IMR-90 (cell line): ENCODE results near the gene NAGS. TPM values are rescaled to one million over a fixed set of nuclear protein-coding genes. Genes with fewer than 3 reads are reported as not detected.

Source experiments
- ATAC-seq: fragments of 200-7000 bp; cut with Tn5 transposase; 2 replicates; pipeline ENCODE4 v1.9.1; 2020; ENCODE audit warnings: low read depth, mild to moderate bottlenecking, moderate library complexity
- BruUV-seq: library from RNA; stranded (reverse); fragments of 400-500 nt; replicated peaks from 2 replicates; lab custom pipeline; 2021; lab: Mats Ljungman, UMichigan
- CTCF ChIA-PET: fragments of 300-600 bp; formaldehyde crosslinking; extraction: SDS; loops from one replicate; lab custom pipeline; 2021; ENCODE audit warnings: antibody characterized with exemption; lab: Yijun Ruan, JAX
- POLR2A ChIA-PET: fragments of 300-600 bp; sonication (Branson Sonifier 250); formaldehyde crosslinking; loops from one replicate; lab custom pipeline; 2022; ENCODE audit warnings: antibody characterized with exemption; ENCODE audit not compliant: unreplicated experiment; lab: Charles Lee
- DNase-seq: peaks from one replicate; pipeline ENCODE4 v3.0.0; 2013
- H2AFZ ChIP-seq: replicated peaks from 2 replicates; pipeline ENCODE3; 2013; ENCODE audit warnings: low read length, mild to moderate bottlenecking; ENCODE audit not compliant: poor library complexity
- H2AK5ac ChIP-seq: 2 replicates; pipeline ENCODE4 v1.6.1; 2013; ENCODE audit warnings: low read depth, low read length, inconsistent platforms
- H2AK9ac ChIP-seq: replicated peaks from 2 replicates; pipeline ENCODE3; 2013; ENCODE audit warnings: mild to moderate bottlenecking, low read depth, low read length, moderate library complexity; ENCODE audit not compliant: poor library complexity
- H2BK120ac ChIP-seq: 2 replicates; pipeline ENCODE4 v1.6.1; 2013; ENCODE audit warnings: low read depth, low read length, inconsistent platforms
- H2BK15ac ChIP-seq: 3 replicates; pipeline ENCODE4 v1.6.1; 2013; ENCODE audit warnings: low read depth, low read length, inconsistent platforms
- H2BK20ac ChIP-seq: 2 replicates; pipeline ENCODE4 v1.6.1; 2013; ENCODE audit warnings: low read depth, mild to moderate bottlenecking, inconsistent platforms, low read length, moderate library complexity
- H2BK5ac ChIP-seq: 2 replicates; pipeline ENCODE4 v1.6.1; 2013; ENCODE audit warnings: mild to moderate bottlenecking, low read depth, low read length, inconsistent platforms; ENCODE audit not compliant: poor library complexity, severe bottlenecking
- H3K14ac ChIP-seq: replicated peaks from 2 replicates; pipeline ENCODE4 v1.6.1; 2013; ENCODE audit warnings: low read depth, low read length, inconsistent platforms
- H3K18ac ChIP-seq: 2 replicates; pipeline ENCODE4 v1.6.1; 2013; ENCODE audit warnings: low read depth, low read length, control low read depth
- H3K23ac ChIP-seq: 2 replicates; pipeline ENCODE4 v1.6.1; 2013; ENCODE audit warnings: low read depth, low read length, inconsistent platforms
- H3K27ac ChIP-seq: 2 replicates; pipeline ENCODE4 v1.5.1; 2013; ENCODE audit warnings: mild to moderate bottlenecking, control low read depth, low read length; ENCODE audit not compliant: insufficient read depth
- H3K27me3 ChIP-seq: 2 replicates; pipeline ENCODE4 v1.6.1; 2013; ENCODE audit warnings: low read length; ENCODE audit not compliant: control insufficient read depth, insufficient read depth
- H3K36me3 ChIP-seq: 2 replicates; pipeline ENCODE4 v1.6.1; 2013; ENCODE audit warnings: low read length, mixed read lengths; ENCODE audit not compliant: control insufficient read depth, insufficient read depth
- H3K4ac ChIP-seq: 2 replicates; pipeline ENCODE4 v1.6.1; 2013; ENCODE audit warnings: low read depth, low read length, inconsistent platforms
- H3K4me1 ChIP-seq: 2 replicates; pipeline ENCODE4 v1.6.1; 2013; ENCODE audit warnings: low read length, mixed read lengths; ENCODE audit not compliant: control insufficient read depth, insufficient read depth
- H3K4me2 ChIP-seq: 2 replicates; pipeline ENCODE4 v1.6.1; 2013; ENCODE audit warnings: low read depth, mild to moderate bottlenecking, control low read depth, low read length, moderate library complexity
- H3K4me3 ChIP-seq: 2 replicates; pipeline ENCODE4 v1.5.1; 2013; ENCODE audit warnings: low read depth, mild to moderate bottlenecking, control low read depth, low read length, moderate library complexity; ENCODE audit not compliant: insufficient read depth
- H3K56ac ChIP-seq: 2 replicates; pipeline ENCODE4 v1.6.1; 2013; ENCODE audit warnings: low read length, inconsistent platforms; ENCODE audit not compliant: insufficient read depth; ENCODE audit errors: extremely low read depth
- H3K79me1 ChIP-seq, 2 experiments: 2 replicates each; pipeline ENCODE4 v1.6.1; 2013; ENCODE audit warnings: low read length in 2 of 2, inconsistent platforms in 1 of 2, low read depth in 1 of 2
- H3K9ac ChIP-seq: 2 replicates; pipeline ENCODE4 v1.6.1; 2013; ENCODE audit warnings: low read depth, low read length, control low read depth
- H3K9me1 ChIP-seq: 2 replicates; pipeline ENCODE4 v1.6.1; 2013; ENCODE audit warnings: low read length, inconsistent platforms; ENCODE audit not compliant: insufficient read depth
- H3K9me3 ChIP-seq: 2 replicates; pipeline ENCODE4 v1.6.1; 2013; ENCODE audit warnings: low read length; ENCODE audit not compliant: control insufficient read depth, insufficient read depth
- H4K20me1 ChIP-seq: 2 replicates; pipeline ENCODE4 v1.6.1; 2013; ENCODE audit warnings: low read length, inconsistent platforms; ENCODE audit not compliant: insufficient read depth
- H4K5ac ChIP-seq: 2 replicates; pipeline ENCODE4 v1.6.1; 2013; ENCODE audit warnings: mild to moderate bottlenecking, low read depth, low read length, control low read depth
- H4K8ac ChIP-seq, 2 experiments: 2 replicates each; pipeline ENCODE4 v1.6.1; 2013; ENCODE audit warnings: low read depth in 2 of 2, low read length in 2 of 2, control low read depth in 1 of 2, inconsistent platforms in 1 of 2
- H4K91ac ChIP-seq: 2 replicates; pipeline ENCODE4 v1.6.1; 2013; ENCODE audit warnings: low read depth, low read length, inconsistent platforms; ENCODE audit not compliant: insufficient read depth
- BHLHE40 ChIP-seq: fragments of 150-350 bp; IDR thresholded peaks from 2 replicates; pipeline ENCODE4 v1.6.1; 2016; ENCODE audit warnings: mild to moderate bottlenecking, low read depth, low read length
- CEBPB ChIP-seq: IDR thresholded peaks from 2 replicates; pipeline ENCODE4 v1.6.1; 2012; ENCODE audit warnings: low read depth, low read length, improper control_type of control experiment
- CHD1 ChIP-seq: IDR thresholded peaks from 2 replicates; pipeline ENCODE4 v1.6.1; 2012; ENCODE audit warnings: low read depth, low read length, improper control_type of control experiment
- FOS ChIP-seq: fragments of 150-350 bp; IDR thresholded peaks from 2 replicates; pipeline ENCODE4 v1.6.1; 2016; ENCODE audit warnings: low read depth, low read length
- MAFK ChIP-seq: IDR thresholded peaks from 2 replicates; pipeline ENCODE4 v1.6.1; 2012; ENCODE audit warnings: low read depth, low read length, improper control_type of control experiment
- MAZ ChIP-seq: IDR thresholded peaks from 2 replicates; pipeline ENCODE4 v1.6.1; 2012; ENCODE audit warnings: low read depth, mild to moderate bottlenecking, low read length, improper control_type of control experiment, moderate library complexity, borderline replicate concordance
- NFE2L2 ChIP-seq: fragments of 150-350 bp; IDR thresholded peaks from 2 replicates; pipeline ENCODE4 v1.6.1; 2016; ENCODE audit warnings: low read depth, mild to moderate bottlenecking, low read length
- POLR2A ChIP-seq: IDR thresholded peaks from 2 replicates; pipeline ENCODE4 v1.6.1; 2012; ENCODE audit warnings: mild to moderate bottlenecking, low read depth, low read length
- RCOR1 ChIP-seq: IDR thresholded peaks from 2 replicates; pipeline ENCODE4 v1.6.1; 2012; ENCODE audit warnings: mild to moderate bottlenecking, low read length, improper control_type of control experiment; ENCODE audit not compliant: insufficient replicate concordance
- SMC3 ChIP-seq: fragments of 150-350 bp; IDR thresholded peaks from 2 replicates; pipeline ENCODE4 v1.6.1; 2016; ENCODE audit warnings: low read depth, mild to moderate bottlenecking, antibody characterized with exemption, low read length, moderate library complexity
- WGBS, 2 experiments: methylation state at CpG; one replicate each; pipeline versions ENCODE4 v1.1.5 to v1.1.7; 2013; ENCODE audit warnings: missing lambda C conversion rate in 2 of 2; ENCODE audit not compliant: insufficient read length in 1 of 2; ENCODE audit errors: extremely low coverage in 2 of 2; 5-methylcytosine and 5-hydroxymethylcytosine counted together
- dilution Hi-C: fragments of 300-500 bp; cut with HindIII; formaldehyde crosslinking; loops from one replicate; pipeline ENCODE4 v1.14.3; 2018; ENCODE audit warnings: low sequenced_read_pairs; ENCODE audit not compliant: unreplicated experiment
- in situ Hi-C: fragments of 300-500 bp; cut with MboI; formaldehyde crosslinking; loops from 3 replicates; pipeline ENCODE4 v1.14.3; 2019; ENCODE audit warnings: low sequenced_read_pairs, inconsistent platforms, mixed read lengths
- intact Hi-C: fragments of 100-400 bp; cut with micrococcal nuclease; formaldehyde crosslinking; loops from 2 replicates; pipeline ENCODE4 v1.10.0; 2022
- polyA plus RNA-seq, 3 experiments: library from polyadenylated mRNA; depleted of rRNA; stranded (reverse); fragments of >200 nt; gene quantifications; 2 replicates each; pipeline ENCODE4 v1.2.3, GENCODE V29; 2012; ENCODE audit warnings: low replicate concordance in 1 of 3
- total RNA-seq: library from RNA; depleted of rRNA; stranded (reverse); fragments of >200 nt; gene quantifications from 2 replicates; pipeline ENCODE4 v1.2.3, GENCODE V29; 2012
- TF ChIP-seq, protein P1 (sequence below): conservative IDR thresholded peaks from 2 replicates; pipeline ENCODE4 v1.5.1; 2012; ENCODE audit warnings: mild to moderate bottlenecking, low read depth, low read length, improper control_type of control experiment
- TF ChIP-seq, protein P2 (sequence below): fragments of 150-350 bp; IDR thresholded peaks from 2 replicates; pipeline ENCODE4 v1.6.1; 2017; ENCODE audit warnings: mild to moderate bottlenecking, antibody characterized with exemption, low read length, low read depth
- TF ChIP-seq, protein P3 (sequence below): fragments of 150-350 bp; IDR thresholded peaks from 2 replicates; pipeline ENCODE4 v1.6.1; 2016; ENCODE audit warnings: low read depth, mild to moderate bottlenecking, low read length, moderate library complexity, borderline replicate concordance

NAGS gene
- total and polyA plus RNA-seq, 2 of the 4 experiments (the other 2 are of a cell fraction), result 0.54 to 0.99 TPM

DNA sequence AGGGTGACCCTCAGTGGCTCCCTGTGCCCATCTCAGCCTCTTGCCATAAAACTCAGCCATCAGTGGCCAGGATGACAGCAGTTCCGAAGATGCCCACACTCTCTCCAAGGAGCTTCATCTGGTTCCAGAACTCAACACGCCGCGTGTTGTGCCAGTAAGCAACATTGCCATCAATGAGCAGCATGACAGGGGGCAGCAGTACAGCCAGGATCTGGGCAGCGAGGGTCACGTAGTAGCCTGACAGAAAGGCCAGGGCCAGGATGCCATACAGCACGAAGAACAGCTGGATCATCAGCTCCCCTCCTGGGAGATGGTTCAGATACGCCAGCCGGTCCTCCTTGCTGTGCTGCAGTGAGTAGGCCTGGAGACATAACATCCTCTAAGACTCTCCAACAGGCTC lies 7.5 kb downstream of the NAGS start (continued):
- TF ChIP-seq, protein P1, sequence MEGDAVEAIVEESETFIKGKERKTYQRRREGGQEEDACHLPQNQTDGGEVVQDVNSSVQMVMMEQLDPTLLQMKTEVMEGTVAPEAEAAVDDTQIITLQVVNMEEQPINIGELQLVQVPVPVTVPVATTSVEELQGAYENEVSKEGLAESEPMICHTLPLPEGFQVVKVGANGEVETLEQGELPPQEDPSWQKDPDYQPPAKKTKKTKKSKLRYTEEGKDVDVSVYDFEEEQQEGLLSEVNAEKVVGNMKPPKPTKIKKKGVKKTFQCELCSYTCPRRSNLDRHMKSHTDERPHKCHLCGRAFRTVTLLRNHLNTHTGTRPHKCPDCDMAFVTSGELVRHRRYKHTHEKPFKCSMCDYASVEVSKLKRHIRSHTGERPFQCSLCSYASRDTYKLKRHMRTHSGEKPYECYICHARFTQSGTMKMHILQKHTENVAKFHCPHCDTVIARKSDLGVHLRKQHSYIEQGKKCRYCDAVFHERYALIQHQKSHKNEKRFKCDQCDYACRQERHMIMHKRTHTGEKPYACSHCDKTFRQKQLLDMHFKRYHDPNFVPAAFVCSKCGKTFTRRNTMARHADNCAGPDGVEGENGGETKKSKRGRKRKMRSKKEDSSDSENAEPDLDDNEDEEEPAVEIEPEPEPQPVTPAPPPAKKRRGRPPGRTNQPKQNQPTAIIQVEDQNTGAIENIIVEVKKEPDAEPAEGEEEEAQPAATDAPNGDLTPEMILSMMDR, result no peak

DNA sequence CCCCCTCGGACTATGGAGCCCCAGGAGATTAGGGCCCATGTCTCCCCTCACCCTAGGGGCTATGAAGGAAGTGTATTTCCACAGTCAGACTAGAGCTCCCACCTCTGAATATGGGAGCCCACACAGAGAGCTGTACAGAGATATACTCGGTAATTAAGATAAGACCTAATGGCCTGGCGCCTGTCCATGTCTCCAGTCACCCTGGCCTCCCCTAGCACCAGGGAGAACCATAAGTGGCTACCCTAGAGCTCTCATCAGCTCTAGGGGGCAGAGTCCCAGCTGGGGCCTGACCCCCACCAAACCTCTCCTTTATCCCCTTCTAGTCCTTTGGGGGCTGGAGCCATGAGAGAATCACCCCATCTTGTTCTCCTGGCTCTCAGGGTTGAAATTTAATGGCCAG lies 8.0 kb downstream of the NAGS start:
- H3K4me1 ChIP-seq, result peaks cover 22% of the 10 kb centered on the region; the same call in 1 of the 2 replicates
- dilution Hi-C loops, result no loop called here
- no TSS peak for BruUV-seq
- TF ChIP-seq SMC3 (no peak), BHLHE40 (no peak), NFE2L2 (no peak), CHD1 (no peak), CEBPB (no peak), MAZ (no peak), POLR2A (no peak), RCOR1 (no peak), MAFK (no peak), FOS (no peak)
- TF ChIP-seq, protein P2, sequence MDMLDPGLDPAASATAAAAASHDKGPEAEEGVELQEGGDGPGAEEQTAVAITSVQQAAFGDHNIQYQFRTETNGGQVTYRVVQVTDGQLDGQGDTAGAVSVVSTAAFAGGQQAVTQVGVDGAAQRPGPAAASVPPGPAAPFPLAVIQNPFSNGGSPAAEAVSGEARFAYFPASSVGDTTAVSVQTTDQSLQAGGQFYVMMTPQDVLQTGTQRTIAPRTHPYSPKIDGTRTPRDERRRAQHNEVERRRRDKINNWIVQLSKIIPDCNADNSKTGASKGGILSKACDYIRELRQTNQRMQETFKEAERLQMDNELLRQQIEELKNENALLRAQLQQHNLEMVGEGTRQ, result no peak
- TF ChIP-seq, protein P3, sequence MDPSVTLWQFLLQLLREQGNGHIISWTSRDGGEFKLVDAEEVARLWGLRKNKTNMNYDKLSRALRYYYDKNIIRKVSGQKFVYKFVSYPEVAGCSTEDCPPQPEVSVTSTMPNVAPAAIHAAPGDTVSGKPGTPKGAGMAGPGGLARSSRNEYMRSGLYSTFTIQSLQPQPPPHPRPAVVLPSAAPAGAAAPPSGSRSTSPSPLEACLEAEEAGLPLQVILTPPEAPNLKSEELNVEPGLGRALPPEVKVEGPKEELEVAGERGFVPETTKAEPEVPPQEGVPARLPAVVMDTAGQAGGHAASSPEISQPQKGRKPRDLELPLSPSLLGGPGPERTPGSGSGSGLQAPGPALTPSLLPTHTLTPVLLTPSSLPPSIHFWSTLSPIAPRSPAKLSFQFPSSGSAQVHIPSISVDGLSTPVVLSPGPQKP, result no peak

More for the DNA sequence above, 8.0 kb downstream of the NAGS start:
- H3K9me3 ChIP-seq, result no peaks in the 10 kb centered on the region
- H2BK20ac ChIP-seq, result no peak overlapping the region
- no peak overlapping the region for H3K18ac ChIP-seq
- 33% methylated on average over 2 of the region's 3 CpGs; no CpG with 5 or more reads in 1 of the 2 experiments for WGBS, 2 experiments
- H3K36me3 ChIP-seq, result no peaks in the 10 kb centered on the region; the same call in 1 of the 2 replicates
- in situ Hi-C loops (no loop called here), intact Hi-C loops (no loop called here)
- ATAC-seq (no peak), DNase-seq (no peak)
- H3K9me1 ChIP-seq, result peaks cover 19% of the 10 kb centered on the region
- no peak overlapping the region for H2AFZ ChIP-seq
- H4K91ac ChIP-seq, result no peak overlapping the region
- H4K5ac ChIP-seq, result no peak overlapping the region
- no peak overlapping the region for H2AK9ac ChIP-seq
- no peak overlapping the region for H3K9ac ChIP-seq
- no peak overlapping the region for H3K4ac ChIP-seq
- H2BK120ac ChIP-seq, result no peak overlapping the region
- H3K27ac ChIP-seq, result no peak overlapping the region
- no peak overlapping the region for H2BK5ac ChIP-seq
- H3K23ac ChIP-seq, result no peak overlapping the region
- H3K4me2 ChIP-seq, result no peak overlapping the region
- no peak overlapping the region for H4K8ac ChIP-seq
- peaks cover 9 to 64% of the 10 kb centered on the region in 2 experiments for H3K79me1 ChIP-seq
- no peak overlapping the region for H2BK15ac ChIP-seq
- no peak overlapping the region for H3K14ac ChIP-seq
- POLR2A ChIA-PET, result no interaction called here
- CTCF ChIA-PET, result no interaction called here
- H3K27me3 ChIP-seq, result no peaks in the 10 kb centered on the region
- H3K4me3 ChIP-seq, result no peak overlapping the region
- no peak overlapping the region for H3K56ac ChIP-seq
- no peaks in the 10 kb centered on the region for H4K20me1 ChIP-seq
- H2AK5ac ChIP-seq, result no peak overlapping the region
